GM12864 (cell line): ENCODE data around the gene DACH1.
A peak's percentile ranks its signal among the peaks of the same experiment; 100 is the strongest.

Experiments used
- DNase-seq: peaks from one replicate; pipeline ENCODE4 v3.0.0-alpha.2; 2011; ENCODE audit warnings: low read depth
- H3K4me3 ChIP-seq: 2 replicates; pipeline ENCODE4 v1.5.1; 2011; ENCODE audit warnings: mild to moderate bottlenecking, low read depth, low read length, control low read depth
- TF ChIP-seq, protein P1 (sequence below): IDR thresholded peaks from 2 replicates; pipeline ENCODE4 v1.5.1; 2011; ENCODE audit warnings: low read depth, mild to moderate bottlenecking, moderate library complexity, low read length, control low read depth, inconsistent platforms; ENCODE audit errors: missing control alignments

DACH1 gene

DNA sequence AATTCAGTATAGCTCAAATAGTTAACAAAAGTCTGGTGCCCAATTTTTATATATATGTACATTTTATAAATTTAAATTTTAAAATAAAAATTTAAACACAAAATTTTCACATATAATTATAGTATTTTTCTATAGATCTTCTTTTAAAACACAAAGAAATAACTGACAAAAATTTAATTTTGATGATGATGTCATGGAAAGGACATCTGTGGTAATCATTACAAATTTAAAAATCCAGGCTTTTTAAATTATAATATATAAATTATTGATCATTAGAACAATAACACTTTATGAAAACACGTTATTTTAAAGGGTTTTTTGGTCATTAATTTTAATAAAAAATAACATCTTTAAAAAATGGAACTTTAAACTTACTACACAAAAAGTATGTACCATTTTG lies 381.1 kb downstream of the DACH1 start:
- no peak for DNase-seq
- H3K4me3 ChIP-seq: no peak overlapping the region
- TF ChIP-seq, protein P1, sequence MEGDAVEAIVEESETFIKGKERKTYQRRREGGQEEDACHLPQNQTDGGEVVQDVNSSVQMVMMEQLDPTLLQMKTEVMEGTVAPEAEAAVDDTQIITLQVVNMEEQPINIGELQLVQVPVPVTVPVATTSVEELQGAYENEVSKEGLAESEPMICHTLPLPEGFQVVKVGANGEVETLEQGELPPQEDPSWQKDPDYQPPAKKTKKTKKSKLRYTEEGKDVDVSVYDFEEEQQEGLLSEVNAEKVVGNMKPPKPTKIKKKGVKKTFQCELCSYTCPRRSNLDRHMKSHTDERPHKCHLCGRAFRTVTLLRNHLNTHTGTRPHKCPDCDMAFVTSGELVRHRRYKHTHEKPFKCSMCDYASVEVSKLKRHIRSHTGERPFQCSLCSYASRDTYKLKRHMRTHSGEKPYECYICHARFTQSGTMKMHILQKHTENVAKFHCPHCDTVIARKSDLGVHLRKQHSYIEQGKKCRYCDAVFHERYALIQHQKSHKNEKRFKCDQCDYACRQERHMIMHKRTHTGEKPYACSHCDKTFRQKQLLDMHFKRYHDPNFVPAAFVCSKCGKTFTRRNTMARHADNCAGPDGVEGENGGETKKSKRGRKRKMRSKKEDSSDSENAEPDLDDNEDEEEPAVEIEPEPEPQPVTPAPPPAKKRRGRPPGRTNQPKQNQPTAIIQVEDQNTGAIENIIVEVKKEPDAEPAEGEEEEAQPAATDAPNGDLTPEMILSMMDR: no peak

DNA sequence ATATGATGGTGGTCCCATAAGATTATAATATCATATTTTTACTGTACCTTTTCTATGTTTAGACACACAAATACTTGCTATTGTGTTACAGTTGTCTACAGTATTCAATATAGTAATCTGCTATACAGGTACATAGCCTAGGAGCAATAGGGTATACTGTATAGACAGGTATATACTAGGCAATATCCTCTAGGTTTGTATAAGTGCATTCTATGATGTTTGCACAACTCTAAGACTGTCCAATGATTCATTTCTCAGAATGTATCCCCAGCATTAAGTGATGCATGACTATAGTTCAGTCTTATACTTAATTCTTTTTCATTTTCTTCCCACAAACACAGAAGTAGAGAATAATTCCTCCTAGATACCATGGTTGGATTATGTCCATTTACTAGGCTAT lies 383.3 kb downstream of the DACH1 start:
- no peak for DNase-seq
- H3K4me3 ChIP-seq: no peak overlapping the region
- TF ChIP-seq, protein P1: no peak

DNA sequence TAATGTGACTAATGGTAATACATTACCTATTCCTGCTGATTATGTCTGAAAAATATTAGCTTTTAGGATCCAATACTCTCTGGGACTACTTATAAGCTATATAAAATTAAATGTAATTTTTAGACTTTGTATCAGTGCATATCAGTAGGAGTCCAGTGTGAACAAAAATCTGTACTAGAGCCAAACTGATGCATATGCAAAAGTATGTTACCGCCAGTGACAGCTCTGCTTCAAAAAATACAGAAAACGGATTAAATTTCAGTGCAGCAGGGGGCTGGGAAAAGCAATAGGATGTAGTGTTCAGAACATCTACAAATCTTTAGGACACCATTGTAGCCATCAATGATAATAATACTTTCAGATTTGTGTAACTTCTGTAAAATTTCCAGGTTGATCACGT lies 385.5 kb downstream of the DACH1 start:
- H3K4me3 ChIP-seq: no peak overlapping the region
- TF ChIP-seq, protein P1: no peak
- no peak for DNase-seq

DNA sequence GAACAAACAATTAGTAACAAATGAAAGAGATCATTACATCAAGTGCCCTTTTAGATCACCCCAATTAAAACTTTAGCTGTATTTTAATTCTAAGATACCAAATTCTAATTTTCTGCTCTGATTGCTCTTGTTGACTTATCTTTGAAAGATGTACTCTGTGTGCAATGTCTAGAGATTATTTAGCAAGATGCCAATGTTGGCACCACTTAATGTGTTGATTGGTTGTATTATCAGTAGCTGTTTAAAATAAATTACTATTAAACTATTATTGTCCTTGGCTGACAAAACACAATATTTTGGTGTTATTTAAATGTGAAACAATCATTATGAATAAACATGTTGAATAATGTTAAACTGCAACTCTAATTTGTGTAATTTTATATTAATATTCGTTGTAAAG lies 386.0 kb downstream of the DACH1 start:
- TF ChIP-seq, protein P1: no peak
- DNase-seq: no peak

DNA sequence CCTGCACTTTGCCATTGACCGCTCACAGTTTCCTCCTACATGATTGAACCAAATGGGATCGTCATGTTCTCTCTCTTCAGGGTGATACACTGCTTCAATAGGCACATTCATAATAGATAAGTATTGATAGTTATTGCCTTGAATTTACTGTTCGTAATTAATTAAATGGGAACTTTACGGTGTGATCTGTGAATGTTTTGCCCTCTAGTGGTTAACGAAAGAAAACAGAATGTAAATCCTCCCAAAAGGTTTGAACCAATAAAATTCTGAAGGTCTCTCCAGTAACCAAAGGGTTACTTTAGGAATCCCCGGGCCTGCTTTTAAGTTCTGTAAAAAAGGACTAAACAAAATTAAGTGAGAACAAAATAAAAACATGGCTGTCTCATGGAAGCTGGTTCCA lies 389.3 kb downstream of the DACH1 start:
- no peak overlapping the region for H3K4me3 ChIP-seq
- TF ChIP-seq, protein P1: peak; percentile 33
- no peak for DNase-seq

More for the DNA sequence above, 386.0 kb downstream of the DACH1 start:
- H3K4me3 ChIP-seq: no peak overlapping the region

DNA sequence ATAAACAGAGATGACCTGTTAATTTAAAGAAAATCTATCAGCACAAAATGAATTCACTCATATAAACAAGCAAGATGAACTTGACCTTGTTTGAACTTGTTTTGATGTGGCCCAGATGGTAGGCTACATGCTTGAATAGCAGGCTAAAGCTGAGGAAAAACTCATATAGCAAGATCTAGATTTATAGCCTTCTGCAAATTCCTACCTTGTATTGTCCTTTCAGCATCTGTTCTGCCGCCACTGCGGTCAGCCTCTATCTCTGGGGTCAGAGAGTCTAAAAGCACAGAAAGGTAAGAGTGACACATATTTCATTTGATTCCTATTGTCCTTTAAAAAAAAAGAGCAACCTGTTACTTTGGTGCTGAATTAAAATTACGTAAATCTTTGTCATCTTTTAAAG lies 392.1 kb downstream of the DACH1 start:
- TF ChIP-seq, protein P1: no peak
- DNase-seq: no peak
- no peak overlapping the region for H3K4me3 ChIP-seq

DNA sequence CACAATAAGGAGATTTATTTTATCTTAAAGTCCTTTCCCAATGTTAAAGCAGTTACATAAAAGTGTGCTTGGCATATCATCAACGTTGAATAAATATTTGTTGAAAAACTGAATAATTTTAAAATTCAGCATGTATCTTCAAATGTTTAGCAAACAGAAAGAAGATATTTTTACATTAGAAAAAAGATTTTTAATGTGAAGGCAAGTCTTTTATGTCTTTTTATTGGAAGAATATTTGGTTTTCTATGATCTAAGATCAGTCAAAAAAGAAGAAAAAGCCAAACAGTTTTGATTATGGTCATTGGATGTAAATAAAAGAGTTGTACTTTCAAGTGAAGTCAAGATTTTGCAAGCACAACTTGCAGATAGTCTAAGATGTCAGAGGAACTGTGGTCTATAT lies 397.4 kb downstream of the DACH1 start:
- TF ChIP-seq, protein P1: no peak
- no peak overlapping the region for H3K4me3 ChIP-seq
- no peak for DNase-seq
